Measurements from ENCODE around the gene IER5L. TPM values are rescaled to one million over a fixed set of nuclear protein-coding genes. Genes with fewer than 3 reads are reported as not detected.
A peak's percentile ranks its signal among the peaks of the same experiment; 100 is the strongest.

The IER5L gene
- total RNA-seq, 1 donor from 2014 or later, result 60.4 TPM

DNA sequence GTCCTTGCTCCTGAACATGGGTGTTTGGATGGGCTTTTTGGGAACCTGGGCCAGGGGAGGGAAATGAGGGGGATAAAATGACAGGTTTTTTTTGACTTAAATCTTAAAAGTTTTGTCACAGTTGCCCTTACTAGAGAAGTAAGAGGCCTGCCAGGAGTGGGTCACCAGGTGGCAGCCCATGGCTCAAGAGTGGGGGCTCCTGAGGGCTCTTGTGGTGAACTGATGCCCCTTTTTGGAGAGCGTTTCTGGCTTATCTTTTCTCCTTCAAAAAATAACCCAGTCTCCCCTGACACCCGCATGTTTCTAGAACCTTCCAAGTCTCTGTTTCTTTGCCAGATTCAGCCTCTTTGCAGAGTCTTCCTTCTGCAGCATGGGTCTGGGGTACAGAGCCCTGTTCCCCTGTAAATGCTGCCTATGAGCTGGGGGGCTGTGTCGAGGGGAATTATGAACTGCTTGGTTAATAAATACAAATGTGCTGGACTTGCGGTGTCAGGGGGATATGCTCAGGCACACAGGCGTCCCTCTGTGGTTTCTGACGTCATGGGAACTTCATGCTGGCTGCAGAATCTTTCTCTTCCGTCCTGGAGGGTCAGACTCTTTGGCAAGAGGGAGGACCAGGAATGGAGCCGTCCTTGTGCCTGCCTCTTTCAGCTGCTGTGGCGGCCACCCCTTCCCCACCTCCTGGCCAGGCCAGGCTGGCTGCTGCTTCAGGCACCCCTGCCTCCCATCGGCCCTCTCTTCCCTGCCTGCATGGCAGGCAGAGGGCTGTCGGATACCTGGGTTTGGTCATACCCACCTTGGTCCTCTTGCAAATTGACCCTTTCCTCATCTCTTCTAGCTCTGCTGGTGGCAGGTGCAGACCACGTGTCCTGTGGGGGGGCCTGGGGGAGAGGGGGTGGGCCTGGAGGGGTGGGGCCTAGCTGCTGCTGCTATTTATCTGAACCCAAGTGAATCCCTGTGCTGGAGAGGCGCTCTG, 36.7 kb downstream of the IER5L start:
- H3K4me3 ChIP-seq (ENCODE audit: low read depth, low read length), result peak overlapping the region; percentile 11

DNA sequence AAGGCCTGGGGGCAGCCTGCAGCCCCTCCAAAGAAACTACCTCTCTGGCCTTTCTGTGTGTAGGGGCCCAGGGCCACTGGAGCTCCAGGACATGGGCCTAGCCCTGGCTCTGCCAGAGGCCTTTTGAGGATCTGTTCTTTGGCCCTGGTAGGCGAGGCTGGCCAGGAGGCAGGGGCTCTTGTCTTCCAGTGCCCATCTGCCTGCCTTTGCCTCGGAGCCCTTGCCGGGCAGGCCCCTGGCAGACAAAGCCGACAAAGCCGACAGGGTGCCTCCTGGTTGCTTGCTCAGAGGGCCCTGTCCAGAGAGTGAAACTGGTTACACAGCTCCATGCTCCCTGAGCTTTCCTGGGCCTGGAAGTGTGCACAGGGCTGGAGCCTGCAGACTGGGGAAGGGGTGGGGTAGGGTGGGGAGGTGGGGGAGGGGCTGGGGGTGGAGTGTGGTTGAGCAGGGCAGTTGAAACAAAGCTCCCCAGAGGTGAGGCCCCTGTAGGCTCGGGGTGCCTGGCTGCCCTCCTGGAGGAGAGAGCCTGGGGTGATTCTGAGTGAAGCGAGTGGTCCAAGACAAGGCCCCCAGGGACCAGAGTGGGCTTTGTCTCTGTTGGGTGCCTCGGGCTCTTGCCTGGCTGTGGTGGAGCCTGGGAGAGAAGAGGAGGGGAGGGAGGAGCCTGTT, 37.5 kb downstream of the IER5L start:
- no peak for DNase-seq (ENCODE audit: low read depth)
- peaks cover 2% of the 10 kb centered on the region for H3K36me3 ChIP-seq (ENCODE audit: control insufficient read depth, insufficient read depth, low read length)

More for the DNA sequence above, 36.7 kb downstream of the IER5L start:
- Histone ChIP-seq H3K36me3 (ENCODE audit: control insufficient read depth, insufficient read depth, low read length) (peaks cover 2% of the 10 kb centered on the region), H3K27me3 (ENCODE audit: control insufficient read depth, insufficient read depth, low read length) (no peaks in the 10 kb centered on the region)
- TF ChIP-seq, protein P1, sequence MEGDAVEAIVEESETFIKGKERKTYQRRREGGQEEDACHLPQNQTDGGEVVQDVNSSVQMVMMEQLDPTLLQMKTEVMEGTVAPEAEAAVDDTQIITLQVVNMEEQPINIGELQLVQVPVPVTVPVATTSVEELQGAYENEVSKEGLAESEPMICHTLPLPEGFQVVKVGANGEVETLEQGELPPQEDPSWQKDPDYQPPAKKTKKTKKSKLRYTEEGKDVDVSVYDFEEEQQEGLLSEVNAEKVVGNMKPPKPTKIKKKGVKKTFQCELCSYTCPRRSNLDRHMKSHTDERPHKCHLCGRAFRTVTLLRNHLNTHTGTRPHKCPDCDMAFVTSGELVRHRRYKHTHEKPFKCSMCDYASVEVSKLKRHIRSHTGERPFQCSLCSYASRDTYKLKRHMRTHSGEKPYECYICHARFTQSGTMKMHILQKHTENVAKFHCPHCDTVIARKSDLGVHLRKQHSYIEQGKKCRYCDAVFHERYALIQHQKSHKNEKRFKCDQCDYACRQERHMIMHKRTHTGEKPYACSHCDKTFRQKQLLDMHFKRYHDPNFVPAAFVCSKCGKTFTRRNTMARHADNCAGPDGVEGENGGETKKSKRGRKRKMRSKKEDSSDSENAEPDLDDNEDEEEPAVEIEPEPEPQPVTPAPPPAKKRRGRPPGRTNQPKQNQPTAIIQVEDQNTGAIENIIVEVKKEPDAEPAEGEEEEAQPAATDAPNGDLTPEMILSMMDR (IDR thresholded peaks at IDR 0.05; ENCODE audit: insufficient read depth, low read length, poor library complexity, severe bottlenecking), result no peak
- peak; percentile 94 for DNase-seq (ENCODE audit: low read depth)

DNA sequence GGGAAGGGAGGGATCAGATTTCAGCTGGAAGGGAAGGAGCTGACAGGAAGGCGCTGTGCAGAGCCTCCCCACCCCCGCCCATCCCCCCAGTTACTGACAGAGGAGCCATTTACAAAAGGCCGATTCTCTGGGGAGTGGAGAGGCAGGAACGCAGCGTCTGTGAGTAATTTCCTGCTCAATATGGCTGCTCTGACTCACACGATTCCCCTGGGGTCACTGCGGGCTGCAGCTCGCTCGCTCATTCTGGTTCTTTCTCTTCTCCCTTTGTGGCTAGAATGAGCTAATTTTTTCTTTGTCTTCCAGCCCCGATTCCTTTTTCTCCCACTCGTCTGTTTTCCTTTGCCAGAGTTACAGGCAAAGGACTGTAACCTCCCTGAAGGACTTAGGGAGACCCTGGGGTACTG, 38.1 kb downstream of the IER5L start:
- Histone ChIP-seq H3K27me3 (ENCODE audit: control insufficient read depth, insufficient read depth, low read length) (no peaks in the 10 kb centered on the region), H3K4me3 (ENCODE audit: low read depth, low read length) (peak overlapping the region; percentile 34), H3K36me3 (ENCODE audit: control insufficient read depth, insufficient read depth, low read length) (peaks cover 2% of the 10 kb centered on the region)
- TF ChIP-seq, protein P1 (IDR thresholded peaks at IDR 0.05; ENCODE audit: insufficient read depth, low read length, poor library complexity, severe bottlenecking), result no peak
- DNase-seq (ENCODE audit: low read depth), result peak; percentile 97

More for the DNA sequence above, 37.5 kb downstream of the IER5L start:
- TF ChIP-seq, protein P1 (IDR thresholded peaks at IDR 0.05; ENCODE audit: insufficient read depth, low read length, poor library complexity, severe bottlenecking), result no peak
- peak overlapping the region; percentile 34 for H3K4me3 ChIP-seq (ENCODE audit: low read depth, low read length)
- H3K27me3 ChIP-seq (ENCODE audit: control insufficient read depth, insufficient read depth, low read length), result no peaks in the 10 kb centered on the region

DNA sequence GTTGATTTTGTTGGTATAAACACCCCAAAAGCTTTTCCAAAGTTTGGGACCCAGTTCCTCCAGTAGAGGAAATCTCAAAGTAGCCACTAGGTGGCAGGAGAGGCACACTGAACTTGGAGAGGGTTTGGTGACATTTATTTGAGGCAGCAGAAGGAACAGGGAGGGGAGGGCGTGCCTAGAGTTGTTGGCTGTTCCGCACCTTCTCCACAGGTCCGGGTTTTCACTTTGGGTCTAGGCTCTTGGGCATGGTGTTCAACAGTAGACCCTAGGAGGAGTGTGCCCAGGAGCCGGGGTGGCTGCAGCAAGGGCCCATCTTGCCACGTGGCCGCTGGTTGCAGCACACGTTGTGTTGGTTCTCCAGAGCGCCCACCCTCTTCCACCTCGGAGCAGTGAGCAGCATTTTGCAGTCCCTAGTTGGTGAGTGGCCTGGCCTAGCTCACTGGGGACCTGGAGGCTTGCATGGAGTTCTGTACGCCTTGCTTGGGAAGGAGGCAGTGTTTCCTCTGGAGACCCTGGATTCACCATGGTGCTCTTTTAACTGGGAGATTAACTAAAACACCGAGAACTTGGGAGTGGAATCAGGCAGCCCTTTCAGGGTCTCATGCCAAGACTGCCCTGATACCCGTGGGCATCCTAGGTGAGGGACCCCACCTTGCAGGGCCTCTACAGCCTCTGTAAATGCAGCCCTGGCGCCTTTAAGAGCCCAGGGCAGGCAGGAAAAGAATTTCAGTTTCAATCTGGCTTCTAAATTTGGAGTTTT, 38.6 kb downstream of the IER5L start:
- TF ChIP-seq, protein P1 (IDR thresholded peaks at IDR 0.05; ENCODE audit: insufficient read depth, low read length, poor library complexity, severe bottlenecking), result peak; percentile 72
- H3K4me3 ChIP-seq (ENCODE audit: low read depth, low read length), result no peak overlapping the region
- no peaks in the 10 kb centered on the region for H3K27me3 ChIP-seq (ENCODE audit: control insufficient read depth, insufficient read depth, low read length)
- DNase-seq (ENCODE audit: low read depth), result no peak
- H3K36me3 ChIP-seq (ENCODE audit: control insufficient read depth, insufficient read depth, low read length), result peaks cover 2% of the 10 kb centered on the region

DNA sequence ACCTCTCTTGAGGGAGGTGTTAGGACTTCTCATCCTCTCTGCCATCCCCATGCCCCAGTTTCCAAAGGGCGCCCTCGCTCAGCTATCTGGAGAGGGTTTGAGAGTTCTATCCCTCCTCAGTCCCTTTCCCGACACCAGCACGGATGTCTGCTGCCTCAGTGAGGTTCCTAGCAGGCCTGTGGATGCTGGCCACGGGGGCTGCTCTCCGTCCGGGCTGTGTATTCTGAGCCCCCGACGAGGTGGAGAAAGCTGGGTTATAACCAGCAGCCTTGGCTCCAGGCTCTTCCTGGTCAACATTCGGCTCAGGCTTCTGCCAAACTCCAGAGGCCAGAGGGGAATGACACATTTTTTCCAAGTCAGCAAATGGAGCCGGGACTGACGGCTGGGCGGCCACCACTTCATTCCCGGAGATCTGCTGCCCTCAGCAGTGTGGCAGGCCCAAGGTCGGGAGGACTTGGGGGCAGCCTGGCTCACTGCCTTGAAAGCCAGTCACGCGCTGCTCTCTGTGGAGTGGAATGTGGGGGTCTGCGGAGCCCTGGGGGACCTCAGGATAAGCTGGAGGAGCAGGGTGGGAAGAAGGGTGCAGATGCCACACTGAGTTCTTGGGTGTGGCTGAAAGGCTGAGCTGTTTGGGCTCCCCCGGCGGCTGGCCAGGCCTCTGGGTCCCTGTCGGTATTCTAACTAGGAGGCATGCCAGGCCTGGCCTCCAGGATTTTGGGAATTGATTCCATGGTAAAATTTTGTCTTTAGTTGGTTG, 39.4 kb downstream of the IER5L start:
- Histone ChIP-seq H3K27me3 (ENCODE audit: control insufficient read depth, insufficient read depth, low read length) (no peaks in the 10 kb centered on the region), H3K4me3 (ENCODE audit: low read depth, low read length) (no peak overlapping the region), H3K36me3 (ENCODE audit: control insufficient read depth, insufficient read depth, low read length) (peaks cover 2% of the 10 kb centered on the region)
- no peak for DNase-seq (ENCODE audit: low read depth)
- TF ChIP-seq, protein P1 (IDR thresholded peaks at IDR 0.05; ENCODE audit: insufficient read depth, low read length, poor library complexity, severe bottlenecking), result no peak

Measured in kidney epithelial cell (primary cell).